HG03520 (cell line): ENCODE results near the gene KLRC3.
"Not testable (repeated sequence)": the region's sequence is repeated elsewhere in the genome, so short reads cannot be mapped to it uniquely, and the experiment has no call there.

Experiments
- ATAC-seq: cut with Tn5 transposase; IDR thresholded peaks from one replicate; pipeline ENCODE4 v1.9.1; 2021; ENCODE audit warnings: mild to moderate bottlenecking, moderate library complexity; ENCODE audit not compliant: unreplicated experiment

Gene KLRC3

DNA sequence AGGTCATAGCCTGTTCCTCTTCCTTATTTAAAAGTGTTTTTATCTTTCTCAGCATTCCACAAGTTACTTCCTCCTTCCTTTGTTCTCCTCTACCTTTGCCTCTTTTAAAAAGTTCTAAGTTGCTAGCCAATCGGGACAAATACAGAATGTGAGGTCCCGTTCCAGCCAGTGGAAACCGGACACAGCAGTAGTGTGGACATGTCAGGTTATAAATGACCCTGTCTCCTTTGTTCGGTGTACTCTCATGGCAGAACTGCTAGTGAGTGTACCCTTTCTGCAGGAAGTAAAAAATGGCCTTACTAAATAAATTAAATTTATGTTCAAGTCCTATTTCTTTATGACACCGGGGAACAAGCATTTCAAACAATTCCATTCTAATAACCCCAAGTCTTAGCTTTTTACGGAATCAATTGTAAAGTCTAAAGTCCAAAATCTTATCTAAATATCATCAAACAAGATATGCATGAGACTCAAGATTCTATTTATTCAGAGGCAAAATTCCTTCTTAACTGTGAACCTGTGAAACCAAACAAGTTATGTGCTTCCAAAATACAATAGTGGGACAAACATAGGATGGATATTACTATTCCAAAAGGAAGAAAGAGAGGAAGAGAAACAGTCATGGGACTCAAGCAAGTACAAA is 48.4 kb downstream of the KLRC3 start:
- not testable (repeated sequence) for ATAC-seq

DNA sequence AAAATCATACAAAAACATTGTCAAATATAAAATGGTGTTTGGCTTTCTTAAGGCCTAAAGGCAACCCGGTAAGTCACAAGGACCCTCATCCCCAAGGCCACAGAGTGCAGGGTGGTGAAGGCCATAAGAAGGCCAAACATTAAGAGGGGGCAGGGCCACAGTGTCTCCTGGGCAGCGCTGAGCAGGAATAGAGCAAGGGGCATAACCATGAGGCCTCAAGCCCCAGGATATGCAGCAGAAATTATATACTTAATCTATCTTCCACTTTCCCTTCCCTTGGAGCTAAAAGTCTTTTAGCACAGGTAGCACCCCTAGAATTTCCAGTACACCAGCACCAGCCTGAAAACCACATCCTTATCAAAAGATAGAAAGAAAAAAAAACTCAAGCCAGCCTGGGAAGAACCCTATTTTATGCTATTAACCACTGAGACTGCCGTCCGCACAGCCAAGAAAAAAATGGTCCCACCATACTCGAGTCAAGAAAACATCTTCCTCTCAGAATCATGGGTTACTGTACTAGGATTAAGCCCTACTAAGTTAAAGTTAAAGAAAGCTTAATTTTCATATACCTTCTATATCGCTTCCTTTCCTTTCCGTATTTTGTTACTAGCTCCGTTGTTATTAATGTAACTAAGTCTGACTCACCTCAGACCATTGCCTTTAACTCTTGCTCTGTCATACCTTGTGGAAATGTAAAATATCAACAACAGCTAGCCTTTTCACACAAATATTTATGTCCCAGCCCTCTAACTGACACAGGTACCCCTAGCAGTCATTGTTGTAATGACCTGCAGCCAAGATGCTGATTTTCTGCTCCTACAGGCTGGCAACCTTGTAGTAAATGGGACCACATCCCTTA is 50.6 kb downstream of the KLRC3 start:
- ATAC-seq = no peak

DNA sequence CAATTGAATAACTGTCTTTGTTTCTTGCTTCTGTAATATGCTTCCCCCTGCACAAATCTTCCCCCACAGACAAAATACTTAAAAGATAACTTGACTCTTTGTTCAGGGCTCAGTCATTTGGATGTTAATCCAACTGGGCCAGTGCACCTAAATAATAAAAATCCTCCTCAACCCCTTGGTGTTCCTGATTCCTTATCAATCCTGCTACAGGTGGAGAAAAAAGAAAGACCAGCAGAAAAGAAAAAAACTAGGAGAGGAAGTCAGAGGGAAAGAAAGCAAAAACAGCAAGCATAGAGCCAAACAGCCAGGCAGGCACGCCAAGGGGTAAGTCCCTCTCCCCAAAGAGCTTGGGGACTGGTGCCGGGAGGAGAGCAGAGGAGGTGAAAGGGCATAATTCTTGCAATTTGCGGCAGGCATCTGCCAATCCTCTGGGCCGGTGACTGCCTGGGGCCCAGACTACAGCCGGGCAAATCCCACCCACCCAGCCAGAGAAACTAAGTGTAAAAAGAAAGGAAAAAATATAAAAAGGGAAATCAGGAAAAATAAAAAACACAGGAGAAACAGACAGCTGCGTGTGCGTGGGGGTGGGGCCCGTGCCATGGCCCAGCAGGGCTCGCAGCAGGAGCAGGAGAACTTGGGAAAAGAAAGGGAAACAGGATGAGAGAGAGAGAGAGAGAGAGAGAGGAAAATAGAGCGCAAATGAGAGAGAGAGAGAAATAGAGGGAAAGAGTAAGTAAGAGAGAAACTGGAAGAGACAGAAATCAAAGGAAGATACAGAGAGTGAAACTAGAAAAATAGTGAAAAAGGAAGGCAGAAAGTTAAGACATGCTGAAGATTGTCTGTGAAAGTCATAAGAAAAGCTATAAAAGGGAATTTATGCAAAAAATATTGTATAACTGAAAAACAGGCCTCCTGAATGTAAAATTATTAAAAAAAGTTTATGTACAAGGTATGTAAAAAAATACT is 51.9 kb downstream of the KLRC3 start:
- no peak for ATAC-seq

DNA sequence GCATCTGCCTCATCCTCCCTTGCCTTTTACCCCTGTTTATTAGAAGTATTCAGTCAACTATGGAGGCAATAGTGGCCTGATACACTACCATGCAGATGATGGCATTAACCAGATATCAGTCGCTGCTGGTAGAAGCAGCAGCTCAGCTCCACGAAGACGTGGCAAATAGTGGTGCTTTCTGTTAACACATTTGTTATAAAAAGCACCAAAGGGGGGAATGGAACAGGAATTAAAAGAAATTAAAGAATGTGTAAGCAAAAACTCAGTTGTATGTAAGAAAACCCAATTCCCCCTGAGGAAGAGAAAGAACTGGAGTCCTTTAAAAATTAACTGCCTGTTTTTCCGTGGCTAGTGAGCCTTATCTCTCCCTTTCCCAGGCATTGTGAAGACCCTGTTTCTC is 52.7 kb downstream of the KLRC3 start:
- not testable (repeated sequence) for ATAC-seq

DNA sequence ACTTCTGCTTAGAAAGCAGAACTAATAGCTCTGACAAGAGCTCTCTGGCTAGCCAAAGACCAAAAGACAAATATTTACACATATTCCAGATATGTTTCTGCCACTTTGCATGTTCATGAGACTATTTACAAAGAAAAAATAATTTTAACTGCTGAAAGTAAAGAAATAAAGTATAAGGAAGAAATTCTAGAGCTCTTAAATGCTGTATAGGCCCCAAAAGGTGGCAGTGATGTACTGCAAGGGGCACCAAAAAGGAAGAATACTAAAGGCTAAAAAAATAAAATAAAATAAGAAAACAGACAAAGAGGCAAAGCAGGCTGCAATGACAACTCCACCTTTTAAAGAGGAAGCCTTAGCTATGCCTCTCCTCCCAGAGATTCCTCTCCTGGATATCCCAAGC is 53.5 kb downstream of the KLRC3 start:
- ATAC-seq = no peak

DNA sequence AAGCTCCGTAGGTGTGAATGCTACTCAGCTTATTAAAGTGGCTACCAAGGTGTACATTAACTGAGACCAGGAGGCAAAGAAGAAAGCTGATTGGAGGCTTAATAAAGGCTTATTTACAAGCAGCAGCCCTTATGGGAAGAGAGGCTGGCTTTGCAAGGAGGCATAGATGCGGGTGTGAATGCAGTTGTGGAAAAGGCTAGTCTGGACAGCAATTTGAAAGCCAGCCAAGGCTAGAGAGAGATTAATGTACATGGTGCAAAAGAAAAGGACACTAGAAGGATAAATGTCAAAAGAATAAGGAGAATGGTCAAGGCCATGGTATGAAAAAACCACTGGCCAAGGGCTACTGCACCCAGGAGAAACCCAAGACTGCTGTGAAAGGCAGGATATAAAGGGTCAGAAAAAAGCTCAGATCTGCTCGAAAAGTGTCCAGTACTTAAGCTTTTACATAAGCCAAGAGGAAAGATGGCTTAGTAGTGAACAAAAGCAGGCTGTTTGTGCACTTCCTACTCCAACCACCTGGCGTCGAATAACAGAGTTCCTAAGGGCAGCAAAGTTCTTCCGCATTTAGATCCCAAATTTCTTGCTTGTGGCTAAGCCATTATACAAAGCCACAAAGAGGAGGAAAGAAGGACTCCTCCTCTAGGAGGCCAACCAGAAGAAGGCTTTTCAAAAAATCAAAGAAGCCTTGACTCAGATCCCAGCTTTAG is 54.5 kb downstream of the KLRC3 start:
- no peak for ATAC-seq

DNA sequence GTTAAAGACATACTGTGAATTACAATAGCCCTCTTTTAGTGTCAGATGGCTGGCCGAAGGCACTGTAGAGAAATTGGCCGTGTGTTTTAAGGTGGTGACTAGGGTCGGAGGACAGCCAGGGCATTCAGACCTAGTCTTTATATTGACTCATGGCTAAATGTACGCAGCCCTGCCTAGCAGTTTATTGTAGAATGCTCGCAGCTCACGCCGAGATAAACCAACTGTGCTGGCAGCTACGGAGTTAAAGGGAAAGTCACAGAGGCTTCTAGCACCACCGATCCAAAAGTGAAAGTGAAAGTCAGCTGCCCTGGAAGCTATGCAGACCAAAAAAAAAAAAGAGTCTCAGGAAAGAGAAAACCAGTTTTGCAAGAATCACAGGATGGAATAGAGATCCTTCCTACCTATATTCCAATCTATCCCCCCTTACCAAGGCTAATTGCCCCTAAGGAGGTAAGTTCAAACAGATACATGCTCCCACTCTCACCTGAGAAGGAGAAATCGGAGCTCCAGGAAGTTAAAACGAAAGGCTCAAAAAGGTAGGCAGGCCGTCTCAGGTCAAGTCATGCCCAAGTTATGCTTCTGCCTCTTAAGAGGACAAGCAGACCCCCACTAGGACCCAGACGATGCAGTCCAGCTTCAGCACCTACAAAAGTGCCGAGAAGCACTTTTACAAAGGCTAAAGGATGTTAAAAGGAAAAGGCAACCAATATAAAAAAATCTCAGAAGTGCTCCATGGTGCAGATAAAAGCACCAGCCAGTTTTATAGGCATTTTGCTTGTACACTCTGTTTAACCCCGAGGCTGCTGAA is 55.4 kb downstream of the KLRC3 start:
- peak; percentile 52 for ATAC-seq

DNA sequence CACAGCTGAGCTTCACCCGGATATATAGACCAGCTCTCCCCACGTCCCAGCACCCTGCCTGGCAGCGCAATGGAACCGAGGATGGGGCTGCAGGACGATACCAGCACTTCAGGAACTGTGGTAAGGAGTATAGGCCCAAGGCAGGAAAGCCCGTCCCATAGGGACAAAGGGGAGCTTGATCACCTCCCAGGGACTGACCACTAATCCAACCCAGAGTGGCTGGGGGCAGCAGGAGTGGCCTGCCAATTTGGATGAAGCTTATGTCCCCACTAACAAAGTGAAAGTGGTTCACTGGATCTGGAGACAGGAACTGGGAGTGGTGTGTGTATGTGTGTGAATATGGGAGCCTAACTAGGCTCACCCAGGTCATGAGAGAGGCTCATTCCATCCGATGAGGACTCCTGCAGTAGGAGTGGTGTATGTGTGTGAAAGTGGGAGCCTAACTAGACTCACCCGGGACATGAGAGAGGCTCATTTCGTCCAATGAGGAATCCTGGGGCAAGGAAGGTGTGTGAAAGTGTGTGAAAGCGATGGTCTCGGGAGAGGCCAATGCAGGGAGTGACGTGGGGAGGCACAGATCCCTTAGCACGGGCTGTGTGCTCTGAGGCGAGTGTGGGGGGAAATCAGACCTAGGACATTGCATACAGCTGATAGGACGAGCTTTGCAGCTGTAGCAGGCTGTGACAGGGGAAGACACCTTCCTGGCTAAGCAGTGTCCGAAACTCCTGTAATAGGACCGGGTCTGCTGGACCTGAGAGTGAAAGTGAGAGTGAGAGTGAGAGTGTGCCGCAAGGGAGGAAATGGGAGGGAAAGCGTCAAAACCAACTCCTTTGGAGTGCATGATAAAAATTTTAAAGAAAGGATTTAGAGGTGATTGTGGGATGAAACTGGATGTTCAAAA is 56.2 kb downstream of the KLRC3 start:
- peak; percentile 84 for ATAC-seq

DNA sequence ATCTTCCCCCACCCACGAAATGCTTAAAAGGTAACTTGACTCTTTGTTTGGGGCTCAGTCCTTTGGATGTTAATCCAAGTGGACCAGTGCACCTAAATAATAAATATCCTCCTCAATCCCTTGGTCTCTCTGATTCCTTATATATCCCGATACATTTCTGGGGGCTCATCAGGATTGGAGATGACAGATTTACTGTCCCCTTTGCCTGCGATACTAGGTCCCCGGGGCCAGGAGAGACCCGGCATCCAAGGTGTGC is 56.8 kb downstream of the KLRC3 start:
- ATAC-seq = no peak

DNA sequence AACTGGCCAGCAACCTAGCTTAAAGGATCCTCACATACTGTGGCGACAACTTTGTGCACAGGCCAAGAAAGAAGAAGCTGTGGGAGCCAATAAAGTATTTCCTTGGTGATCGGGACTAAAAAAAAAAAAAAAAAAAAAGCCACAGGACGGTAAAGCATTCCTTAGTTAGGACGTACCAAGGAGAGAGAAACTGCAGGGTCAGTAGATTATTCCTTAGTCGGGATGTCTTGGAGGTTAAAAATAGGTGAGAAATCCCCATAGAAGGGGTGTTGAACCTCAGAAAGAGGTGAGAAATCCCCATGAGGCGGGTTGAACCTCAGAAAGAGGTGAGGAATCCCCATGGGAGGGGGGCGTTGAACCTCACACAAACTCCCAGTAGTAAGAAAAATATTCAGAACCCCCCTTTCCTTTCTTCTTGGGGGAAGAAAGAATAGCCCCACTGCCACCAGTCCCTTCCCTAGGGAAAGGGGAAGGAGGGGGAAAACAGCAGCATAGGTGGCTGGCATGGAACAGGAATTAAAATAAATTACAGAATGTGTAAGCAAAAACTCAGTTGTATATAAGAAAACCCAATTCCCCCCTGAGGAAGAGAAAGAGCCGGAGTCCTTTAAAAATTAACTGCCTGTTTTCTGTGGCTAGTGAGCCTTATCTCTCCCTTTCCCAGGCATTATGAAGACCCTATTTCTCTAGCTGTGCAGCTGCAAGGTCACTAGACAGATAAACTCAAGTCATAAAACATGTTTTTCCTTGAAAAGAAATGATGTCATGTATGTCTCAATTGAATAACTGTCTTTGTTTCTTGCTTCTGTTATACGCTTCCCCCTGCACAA is 57.4 kb downstream of the KLRC3 start:
- no peak for ATAC-seq

DNA sequence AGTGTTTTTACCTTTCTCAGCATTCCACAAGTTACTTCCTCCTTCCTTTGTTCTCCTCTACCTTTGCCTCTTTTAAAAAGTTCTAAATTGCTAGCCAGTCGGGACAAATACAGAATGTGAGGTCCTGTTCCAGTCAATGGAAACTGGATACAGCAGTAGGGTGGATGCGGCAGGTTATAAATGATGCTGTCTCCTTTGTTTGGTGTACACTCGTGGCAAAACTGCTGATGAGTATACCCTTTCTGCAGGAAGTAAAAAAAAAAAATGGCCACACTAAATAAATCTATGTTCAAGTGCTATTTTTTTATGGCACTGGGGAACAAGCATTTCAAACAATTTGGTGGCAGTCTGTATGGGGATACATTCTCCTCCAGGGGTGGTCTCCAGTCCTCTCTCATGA is 58.1 kb downstream of the KLRC3 start:
- no peak for ATAC-seq
